ENCODE measurements around the gene POLR2L.

POLR2L gene

GRCh38 chr11:860234-861104, 18.1 kb upstream of the POLR2L start:
- TF ChIP-seq CTCF (IDR thresholded peaks at IDR 0.05) = no peak
- H3K4me3 ChIP-seq = no peak overlapping the region
- H3K27ac ChIP-seq = peak overlapping the region in 1 of 2 donors; percentile 39
- no peak for DNase-seq (ENCODE audit: low spot score)

- no peak for DNase-seq (ENCODE audit: low spot score)
- TF ChIP-seq CTCF (IDR thresholded peaks at IDR 0.05) = no peak
- H3K4me3 ChIP-seq = peak overlapping the region; percentile 47
- peak overlapping the region in 1 of 2 donors; percentile 39 for H3K27ac ChIP-seq
These were observed 17.2 kb upstream of the POLR2L start for GRCh38 chr11:859394-860131.

- Histone ChIP-seq H3K27ac (no peak overlapping the region), H3K4me3 (no peak overlapping the region)
- DNase-seq (ENCODE audit: low spot score) = no peak
- TF ChIP-seq CTCF (IDR thresholded peaks at IDR 0.05) = no peak
These were observed 16.5 kb upstream of the POLR2L start for GRCh38 chr11:858762-859339.

- no peak for DNase-seq (ENCODE audit: low spot score)
- Histone ChIP-seq H3K27ac (no peak overlapping the region), H3K4me3 (no peak overlapping the region)
- TF ChIP-seq CTCF (IDR thresholded peaks at IDR 0.05) = no peak
These were observed 15.9 kb upstream of the POLR2L start for GRCh38 chr11:858053-858761.

GRCh38 chr11:856397-856796, 14.1 kb upstream of the POLR2L start:
- no peak overlapping the region for H3K27ac ChIP-seq
- H3K4me3 ChIP-seq = no peak overlapping the region
- TF ChIP-seq CTCF (IDR thresholded peaks at IDR 0.05) = no peak
- no peak for DNase-seq (ENCODE audit: low spot score)

- no peak for DNase-seq (ENCODE audit: low spot score)
- no peak overlapping the region for H3K4me3 ChIP-seq
- TF ChIP-seq CTCF (IDR thresholded peaks at IDR 0.05) = no peak
- no peak overlapping the region for H3K27ac ChIP-seq
These were observed 13.5 kb upstream of the POLR2L start for GRCh38 chr11:855796-856195.
